ENCODE results near the gene PNLIPRP3. TPM values are rescaled to one million over a fixed set of nuclear protein-coding genes. Genes with fewer than 3 reads are reported as not detected.

The PNLIPRP3 gene
- total and polyA plus RNA-seq, 9 of the 15 experiments (the other 6 are each of a cell fraction or from before 2014, with no cell fraction given) = not detected

- Histone ChIP-seq H3K9me3 (replicated peaks; ENCODE audit: control insufficient read depth, insufficient read depth, low read depth, low read length) (no peaks in the 10 kb centered on the region), H3K27me3 (ENCODE audit: control insufficient read depth in 2 of 2, insufficient read depth in 2 of 2, low read length in 2 of 2) (no peaks in the 10 kb centered on the region), H3K79me2 (ENCODE audit: control insufficient read depth, insufficient read depth, low read length) (no peaks in the 10 kb centered on the region), H3K36me3 (ENCODE audit: control insufficient read depth, insufficient read depth, low read length) (no peaks in the 10 kb centered on the region), H3K9me1 (ENCODE audit: control insufficient read depth, insufficient read depth, low read length) (no peaks in the 10 kb centered on the region), H2AFZ (ENCODE audit: low read depth, low read length) (no peak overlapping the region), H3K9ac (ENCODE audit: insufficient read depth in 1 of 2, low read depth in 2 of 2, low read length in 2 of 2) (no peak overlapping the region), H4K20me1 (replicated peaks; ENCODE audit: control insufficient read depth, insufficient read depth, low read length) (no peaks in the 10 kb centered on the region), H3K27ac (ENCODE audit: extremely low read depth, low read depth, low read length) (no peak overlapping the region), H3K4me1 (replicated peaks in 1 of 2; ENCODE audit: control insufficient read depth in 2 of 2, insufficient read depth in 2 of 2, low read length in 2 of 2) (no peaks in the 10 kb centered on the region), H3K4me3 (no peak overlapping the region), H3K4me2 (ENCODE audit: insufficient read depth, low read length) (no peak overlapping the region)
- intact Hi-C loops (cut with micrococcal nuclease) (loop anchor here (1.0 kb wide), 1 partner anchor 77 kb away; no protein-coding TSS in a partner anchor), in situ Hi-C loops (cut with MboI) (no loop called here)
- FAIRE-seq (no peak), DNase-seq (ENCODE audit: extremely low read depth in 1 of 4, low spot score in 3 of 4) (peak; percentile 13 to 33 (median 24)), ATAC-seq (no peak)
- BruUV-seq (replicated peaks) = no TSS peak
- under 1% methylated on average over 10 of the region's 10 CpGs for WGBS (ENCODE audit: insufficient coverage, low coverage, missing lambda C conversion rate)
- ChIA-PET POLR2A (no interaction called here), CTCF (ENCODE audit: low intra/inter-chr PET ratio) (interaction anchor here (0.9 to 1.3 kb wide), 2 partner anchors 51 to 77 kb away, joined by 3 to 8 read pairs; no protein-coding TSS in a partner anchor)
- TF ChIP-seq RAD21 (CRISPR knock-in tag; conservative IDR thresholded peaks at IDR 0.05 in 1 of 2, IDR thresholded peaks at IDR 0.05 in 1 of 2) = peak; percentile 30 to 32
- TF ChIP-seq BRCA1 (IDR thresholded peaks at IDR 0.05) = no peak
- no peak for TF ChIP-seq BRCA1 (CRISPR knock-in tag; IDR thresholded peaks at IDR 0.05)
- 0 out of 2 replicates have a peak, but pooled peaks have one; percentile 26 for TF ChIP-seq ZNF384 (IDR thresholded peaks at IDR 0.05; ENCODE audit: low read depth, low read length)
- TF ChIP-seq CTCF (IDR thresholded peaks at IDR 0.05 in 2 of 3, conservative IDR thresholded peaks at IDR 0.05 in 1 of 3; ENCODE audit: insufficient read depth in 2 of 3, low read depth in 1 of 3, low read length in 3 of 3) = peak in 2 of 3 experiments; percentile 14 to 61; a peak in 4 of 6 replicates
- TF ChIP-seq MED1 (CRISPR knock-in tag; IDR thresholded peaks at IDR 0.05; ENCODE audit: borderline replicate concordance) = no peak
- no peak for TF ChIP-seq HDAC2 (IDR thresholded peaks at IDR 0.05)
These were observed 94.0 kb downstream of the PNLIPRP3 start for GRCh38 chr10:116521424-116522290.

All from K562 (cell line).